NCI-H748 (cell line): ENCODE measurements around the gene MAB21L3.
A peak's percentile ranks its signal among the peaks of the same experiment; 100 is the strongest.

Source experiments
- DNase-seq: peaks from one replicate; lab custom pipeline; 2025; ENCODE audit not compliant: unreplicated experiment; lab: John Stamatoyannopoulos, UW

The MAB21L3 gene

DNA sequence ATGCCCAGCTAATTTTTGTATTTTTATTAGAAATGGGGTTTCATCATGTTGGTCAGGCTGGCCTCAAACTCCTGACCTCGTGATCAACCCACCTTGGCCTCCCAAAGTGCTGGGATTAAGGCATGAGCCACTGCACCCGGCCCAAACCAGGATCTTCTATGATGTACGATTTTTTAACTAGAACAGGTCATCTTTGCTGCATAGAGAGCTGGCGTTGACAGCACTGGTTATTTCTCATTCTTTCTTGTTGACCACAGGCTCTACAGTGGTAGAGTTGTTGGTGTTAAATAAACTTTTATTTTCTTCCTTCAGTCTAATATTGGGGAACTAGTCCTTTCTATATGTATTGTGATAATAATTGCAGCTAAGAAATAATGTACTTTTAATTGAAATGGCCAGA, 3.8 kb upstream of the MAB21L3 start:
- DNase-seq: no peak

- DNase-seq: peak; percentile 32
Measured at GRCh38 chr1:116111524-116112021, 374 bp downstream of the MAB21L3 start.

GRCh38 chr1:116112388-116113140, 1.4 kb downstream of the MAB21L3 start:
- no peak for DNase-seq

GRCh38 chr1:116113615-116114014, 2.4 kb downstream of the MAB21L3 start:
- DNase-seq: no peak

DNA sequence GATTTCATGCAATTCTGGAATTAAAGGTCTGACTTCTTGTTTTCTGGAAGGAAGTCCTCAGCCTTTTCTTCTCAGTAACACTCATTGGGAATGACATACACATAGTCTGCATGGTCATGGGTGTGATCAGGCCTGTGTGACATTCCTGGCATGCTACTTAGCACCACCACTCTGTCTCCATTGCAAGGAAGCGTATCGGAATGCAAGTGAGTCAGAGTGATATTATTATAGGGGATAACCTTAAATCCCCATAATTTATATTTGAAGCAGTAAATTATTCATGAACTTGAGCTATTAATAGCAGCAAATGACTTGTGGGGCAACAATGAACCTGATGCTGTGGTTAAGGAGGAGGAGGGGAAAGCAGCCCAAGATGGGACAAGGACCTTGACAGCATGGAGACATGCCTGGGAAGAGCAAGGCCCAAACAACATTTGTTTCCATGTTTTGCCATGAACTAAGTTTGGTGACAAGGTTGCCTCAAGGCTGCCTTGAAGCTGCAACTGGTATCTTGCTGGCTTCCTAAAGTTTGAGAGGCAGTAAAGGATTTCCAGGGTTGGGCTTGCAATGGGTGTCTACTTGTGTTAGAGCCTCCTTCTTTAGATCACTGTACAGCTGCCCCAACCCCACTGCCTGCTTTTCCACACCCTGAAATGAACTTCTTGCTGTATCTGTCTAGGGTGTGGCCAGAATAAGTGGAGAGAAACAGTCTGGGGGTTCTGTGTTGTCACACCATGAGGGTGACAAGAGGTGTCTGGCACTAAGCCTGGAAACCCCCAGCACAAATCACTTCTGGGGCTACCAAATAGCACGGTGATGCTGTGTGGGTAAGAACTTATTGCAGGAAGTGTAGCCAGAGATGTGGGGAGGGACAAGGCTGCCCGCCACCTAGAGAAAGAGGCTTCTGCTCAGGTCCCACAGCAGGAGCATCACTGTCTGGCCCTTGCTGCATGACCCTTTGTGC, 4.6 kb downstream of the MAB21L3 start:
- DNase-seq: no peak

GRCh38 chr1:116118471-116118870, 7.3 kb downstream of the MAB21L3 start:
- DNase-seq: no peak

DNA sequence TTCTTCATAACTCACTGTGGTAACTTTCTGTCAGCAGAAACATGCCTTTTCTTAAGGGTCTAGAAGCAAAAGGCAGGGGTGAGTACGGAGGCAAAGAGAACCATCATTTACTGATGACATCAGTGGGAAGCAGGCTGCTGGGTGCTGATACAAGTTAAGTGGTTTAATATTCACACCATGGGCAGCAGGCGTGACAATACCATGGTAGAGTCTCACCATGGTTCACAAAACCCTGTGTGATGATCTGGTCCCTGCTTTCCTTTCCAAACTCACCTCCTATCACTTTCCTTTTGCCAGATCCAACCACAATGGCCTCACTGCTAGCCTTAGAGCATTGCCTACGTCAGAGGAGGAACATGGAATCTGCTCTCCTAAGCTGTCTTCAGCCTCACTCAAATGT, 8.7 kb downstream of the MAB21L3 start:
- no peak for DNase-seq

- DNase-seq: no peak
Measured at GRCh38 chr1:116122955-116123757, 12.0 kb downstream of the MAB21L3 start.

- DNase-seq: no peak
Measured at GRCh38 chr1:116123837-116124533, 12.8 kb downstream of the MAB21L3 start.

DNA sequence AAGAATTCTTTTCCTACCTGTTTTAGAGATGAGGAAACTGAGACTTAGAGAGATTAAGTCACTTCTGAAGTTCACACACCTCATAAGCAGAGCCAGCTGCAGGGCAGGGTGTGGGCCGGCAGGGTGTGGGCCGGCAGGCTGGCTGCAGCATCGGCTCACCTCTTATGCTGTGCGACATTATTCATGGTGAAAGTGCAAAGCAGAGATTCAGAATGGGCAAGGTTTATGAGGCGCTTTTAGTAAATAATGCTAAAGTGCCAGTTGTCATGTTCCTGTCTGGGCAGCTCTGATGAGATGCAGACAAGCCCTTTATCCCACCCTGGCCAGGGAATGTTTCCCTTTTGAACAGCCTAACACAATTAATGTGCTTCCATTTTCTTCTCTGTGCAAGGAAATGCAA, 14.6 kb downstream of the MAB21L3 start:
- DNase-seq: peak; percentile 13

DNA sequence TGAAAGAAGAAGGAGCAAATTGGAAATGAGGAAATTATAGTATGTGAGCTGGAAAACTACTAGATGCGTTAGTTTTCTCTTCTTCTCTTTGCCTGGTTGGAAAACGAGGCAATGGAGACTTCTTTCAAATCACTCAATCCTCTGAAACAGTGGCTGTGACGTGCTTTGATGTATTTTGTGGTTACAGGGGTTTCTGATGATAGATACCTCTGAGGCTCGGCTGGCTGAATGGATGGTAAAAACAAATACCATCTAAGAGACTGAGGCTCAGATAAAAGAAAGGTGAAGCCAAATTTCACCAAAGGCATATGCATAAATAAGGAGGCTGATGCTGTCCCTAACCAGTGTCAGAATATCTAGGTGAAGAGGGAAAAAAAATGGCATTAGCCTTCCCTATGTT, 15.1 kb downstream of the MAB21L3 start:
- no peak for DNase-seq

GRCh38 chr1:116127123-116127847, 16.1 kb downstream of the MAB21L3 start:
- DNase-seq: no peak

- no peak for DNase-seq
Measured at GRCh38 chr1:116127848-116128540, 16.8 kb downstream of the MAB21L3 start.

GRCh38 chr1:116128664-116129063, 17.5 kb downstream of the MAB21L3 start:
- no peak for DNase-seq

DNA sequence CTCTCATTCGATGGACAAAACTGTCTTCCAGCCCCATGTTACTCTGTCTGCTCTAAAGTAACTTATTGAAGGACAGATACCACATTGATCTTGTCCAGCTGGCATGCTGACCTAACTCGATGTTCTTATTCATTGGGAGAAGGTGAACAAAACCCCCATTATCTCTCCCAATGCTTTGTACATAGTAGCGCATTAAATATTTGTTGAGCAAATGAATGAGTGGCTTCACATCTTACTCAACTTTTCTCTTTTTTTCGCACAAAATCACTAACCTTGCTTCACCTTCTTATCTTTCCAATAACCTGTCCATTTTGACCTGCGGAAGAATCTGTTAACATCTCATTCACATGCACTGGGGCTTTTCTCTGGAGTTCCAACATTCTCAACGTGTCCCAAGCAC, 18.3 kb downstream of the MAB21L3 start:
- no peak for DNase-seq

- peak; percentile 20 for DNase-seq
Measured at GRCh38 chr1:116130356-116130755, 19.2 kb downstream of the MAB21L3 start.

GRCh38 chr1:116131170-116131569, 20.0 kb downstream of the MAB21L3 start:
- DNase-seq: no peak

DNA sequence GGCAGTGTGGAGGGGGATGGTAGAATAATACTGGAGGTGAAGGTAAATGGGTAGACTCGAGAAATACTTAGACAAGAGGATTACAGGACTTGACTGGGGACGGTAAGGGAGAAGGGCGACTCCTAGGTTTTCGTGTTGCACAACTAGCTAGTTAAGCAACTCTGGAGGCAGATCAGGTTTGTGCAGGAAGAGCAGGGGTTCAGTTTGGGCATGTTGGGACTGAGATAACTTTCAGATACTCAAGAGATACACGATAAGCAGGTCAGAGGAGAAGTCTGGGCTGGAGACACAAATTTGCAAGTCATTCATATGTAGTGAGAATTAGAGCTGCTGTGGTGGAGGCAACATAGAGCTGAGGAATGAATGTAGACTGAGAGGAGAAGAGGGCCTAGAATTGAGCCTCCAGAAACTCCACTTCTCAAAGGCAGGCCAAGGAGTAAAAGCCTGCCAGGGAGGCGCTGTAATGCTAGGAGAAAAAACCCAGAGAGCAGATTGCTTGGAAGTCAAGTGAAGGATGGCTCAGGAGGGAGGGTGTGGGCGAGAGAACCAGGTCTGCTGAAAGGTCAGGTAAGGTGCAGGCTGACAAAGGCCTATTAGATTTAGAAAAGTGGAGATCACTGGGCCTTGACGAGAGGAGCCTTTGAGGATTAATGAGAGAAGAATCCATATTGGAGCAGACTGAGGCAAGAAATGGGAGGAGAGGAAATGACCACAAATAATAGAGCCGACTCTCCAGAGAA, 20.8 kb downstream of the MAB21L3 start:
- no peak for DNase-seq
